ENCODE data around the gene MCUB.

- TF ChIP-seq EZH2phosphoT487 (conservative IDR thresholded peaks at IDR 0.05; ENCODE audit: low read length), result no peak
- TF ChIP-seq, protein P1, sequence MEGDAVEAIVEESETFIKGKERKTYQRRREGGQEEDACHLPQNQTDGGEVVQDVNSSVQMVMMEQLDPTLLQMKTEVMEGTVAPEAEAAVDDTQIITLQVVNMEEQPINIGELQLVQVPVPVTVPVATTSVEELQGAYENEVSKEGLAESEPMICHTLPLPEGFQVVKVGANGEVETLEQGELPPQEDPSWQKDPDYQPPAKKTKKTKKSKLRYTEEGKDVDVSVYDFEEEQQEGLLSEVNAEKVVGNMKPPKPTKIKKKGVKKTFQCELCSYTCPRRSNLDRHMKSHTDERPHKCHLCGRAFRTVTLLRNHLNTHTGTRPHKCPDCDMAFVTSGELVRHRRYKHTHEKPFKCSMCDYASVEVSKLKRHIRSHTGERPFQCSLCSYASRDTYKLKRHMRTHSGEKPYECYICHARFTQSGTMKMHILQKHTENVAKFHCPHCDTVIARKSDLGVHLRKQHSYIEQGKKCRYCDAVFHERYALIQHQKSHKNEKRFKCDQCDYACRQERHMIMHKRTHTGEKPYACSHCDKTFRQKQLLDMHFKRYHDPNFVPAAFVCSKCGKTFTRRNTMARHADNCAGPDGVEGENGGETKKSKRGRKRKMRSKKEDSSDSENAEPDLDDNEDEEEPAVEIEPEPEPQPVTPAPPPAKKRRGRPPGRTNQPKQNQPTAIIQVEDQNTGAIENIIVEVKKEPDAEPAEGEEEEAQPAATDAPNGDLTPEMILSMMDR (IDR thresholded peaks at IDR 0.05; ENCODE audit: insufficient read depth, low read length, poor library complexity, severe bottlenecking), result no peak
These were observed 54.4 kb downstream of the MCUB start for GRCh38 chr4:109614466-109614865.

All from SU-DHL-6 (cell line).